K562 (cell line): ENCODE results near the gene FCHO1. TPM values are rescaled to one million over a fixed set of nuclear protein-coding genes. Genes with fewer than 3 reads are reported as not detected.

Experiments
- ARID1B ChIP-seq: fragments of 450-650 bp; IDR thresholded peaks from 2 replicates; pipeline ENCODE4 v1.6.1; 2016; ENCODE audit warnings: antibody characterized with exemption, mild to moderate bottlenecking, inconsistent platforms
- E2F4 ChIP-seq: sonication (generic); formaldehyde crosslinking; IDR thresholded peaks from 2 replicates; pipeline ENCODE4 v1.8.0; 2022; ENCODE audit warnings: mild to moderate bottlenecking, low read depth, missing genetic modification reagents
- EZH2 ChIP-seq: IDR thresholded peaks from 2 replicates; pipeline ENCODE4 v1.6.1; 2012; ENCODE audit warnings: low read depth, mild to moderate bottlenecking, inconsistent platforms, low read length, borderline replicate concordance
- JUNB ChIP-seq: fragments of 450-650 bp; formaldehyde crosslinking; conservative IDR thresholded peaks from 2 replicates; pipeline ENCODE4 v1.4.0; 2020; ENCODE audit warnings: mild to moderate bottlenecking
- LARP7 ChIP-seq: fragments of 450-650 bp; IDR thresholded peaks from 2 replicates; pipeline ENCODE4 v1.6.1; 2016
- NRF1 ChIP-seq, 2 experiments: fragments of 450-650 bp; IDR thresholded peaks in 1 of 2; conservative IDR thresholded peaks in 1 of 2; 2 replicates each; pipeline ENCODE4 v1.6.1; 2014; ENCODE audit warnings: mild to moderate bottlenecking in 2 of 2
- RBFOX2 ChIP-seq: fragments of 200-400 bp; formaldehyde crosslinking; IDR thresholded peaks from 2 replicates; pipeline ENCODE4 v1.6.1; 2017; ENCODE audit warnings: low read depth, mild to moderate bottlenecking, low read length, moderate library complexity
- RBM14 ChIP-seq: fragments of 200-400 bp; formaldehyde crosslinking; IDR thresholded peaks from 2 replicates; pipeline ENCODE4 v1.6.1; 2018; ENCODE audit warnings: low read depth, mild to moderate bottlenecking, low read length, moderate library complexity, borderline replicate concordance; ENCODE audit not compliant: insufficient read depth
- TARDBP ChIP-seq: fragments of 450-650 bp; IDR thresholded peaks from 2 replicates; pipeline ENCODE4 v1.6.1; 2016
- ZBTB40 ChIP-seq, 2 experiments: fragments of 450-650 bp in 1 of 2; sonication (generic) in 1 of 2; formaldehyde crosslinking in 1 of 2; IDR thresholded peaks; 2 replicates each; pipeline versions ENCODE4 v1.7.1 to v1.9.0; 2016 to 2022; ENCODE audit warnings: inconsistent platforms in 1 of 2, mild to moderate bottlenecking in 1 of 2, missing genetic modification reagents in 1 of 2
- ZBTB7A ChIP-seq: IDR thresholded peaks from 2 replicates; pipeline ENCODE4 v1.6.1; 2011; ENCODE audit warnings: low read depth, mild to moderate bottlenecking, low read length, moderate library complexity, borderline replicate concordance; ENCODE audit not compliant: control insufficient read depth
- ZKSCAN1 ChIP-seq: fragments of 150-350 bp; IDR thresholded peaks from 2 replicates; pipeline ENCODE4 v1.6.1; 2016; ENCODE audit warnings: low read depth, low read length
- ZNF436 ChIP-seq: fragments of 250-450, 450-650 bp; sonication (Bioruptor Pico); formaldehyde crosslinking; IDR thresholded peaks from 2 replicates; pipeline ENCODE4 v1.7.0; 2020; ENCODE audit warnings: mild to moderate bottlenecking
- ZNF583 ChIP-seq: fragments of 250-450 bp; sonication (Bioruptor Pico); IDR thresholded peaks from 2 replicates; pipeline ENCODE4 v1.4.0; 2020
- ZNF696 ChIP-seq: fragments of 250-450 bp; sonication (Bioruptor Pico); conservative IDR thresholded peaks from 2 replicates; pipeline ENCODE4 v1.4.0; 2020; ENCODE audit warnings: mild to moderate bottlenecking, moderate library complexity
- polyA plus RNA-seq, 8 experiments: library from polyadenylated mRNA; depleted of rRNA in 4 of 8; stranded (reverse) in 5 of 8; unstranded in 3 of 8; fragments of >200 nt; fragmentation: Nextera tagmentation in 2 of 8; fragmentation: Illumina TruSeq in 1 of 8; extraction: Ambion mirVana in 2 of 8; extraction: Trizol in 1 of 8; gene quantifications; 2 replicates each; pipeline versions ENCODE4 v1.2.1 to v1.2.3, GENCODE V29; 2011 to 2014; ENCODE audit warnings: inconsistent platforms in 1 of 8, missing spikeins in 1 of 8
- total RNA-seq, 7 experiments: library from RNA; depleted of rRNA in 6 of 7; stranded (reverse); fragments of >200 nt in 6 of 7; fragmentation: Illumina TruSeq in 2 of 7; extraction: Trizol in 2 of 7; gene quantifications; 2 replicates each; pipeline versions ENCODE4 v1.2.1 to v1.2.3, GENCODE V29; 2011 to 2021; ENCODE audit warnings: low replicate concordance in 1 of 7
- TF ChIP-seq, protein P1 (sequence below): fragments of 450-650 bp; IDR thresholded peaks from 2 replicates; pipeline ENCODE4 v1.7.0; 2016; ENCODE audit warnings: borderline replicate concordance

FCHO1 gene
- total and polyA plus RNA-seq, 9 of the 15 experiments (the other 6 are each of a cell fraction or from before 2014, with no cell fraction given): 0.21 to 58.9 (median 18.3) TPM

DNA sequence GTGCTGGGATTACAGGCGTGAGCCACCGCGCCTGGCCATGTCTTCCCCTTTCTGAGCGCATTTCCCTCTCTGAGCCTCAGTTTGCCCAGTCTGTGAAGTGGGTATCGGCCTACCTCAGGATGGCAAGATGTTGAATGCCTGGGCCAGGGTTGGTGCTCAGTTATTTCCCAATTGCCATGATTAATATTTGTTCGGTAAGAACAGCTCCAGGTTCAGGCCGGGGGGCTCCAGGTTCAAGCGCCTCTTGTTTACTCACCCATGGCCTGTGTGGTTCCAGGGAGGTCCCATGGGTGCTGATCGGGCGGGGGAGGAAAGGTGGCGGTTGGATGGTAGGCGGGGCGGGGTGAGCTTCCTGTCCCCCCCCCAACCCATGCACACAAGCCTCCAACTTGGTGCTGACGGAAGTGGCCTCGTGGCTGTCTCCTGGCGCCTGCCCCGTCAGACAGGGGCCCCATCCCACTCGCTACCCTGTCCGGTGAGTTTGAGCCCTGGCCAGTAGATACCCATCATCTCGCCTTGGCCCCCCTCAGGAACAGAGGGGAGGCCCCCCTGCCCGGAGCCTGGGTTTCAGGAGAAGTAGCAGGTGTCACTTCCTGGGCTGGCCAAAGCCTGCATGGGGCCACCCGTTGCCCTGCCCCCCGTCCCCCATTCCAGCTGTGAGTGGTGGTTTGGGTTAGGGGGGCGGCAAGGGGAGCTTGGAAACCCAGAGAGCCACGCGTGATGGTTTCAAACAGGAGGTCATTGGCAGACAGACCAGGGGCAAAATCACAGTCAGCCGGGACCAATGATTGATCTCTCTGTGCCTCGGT, at the start of gene FCHO1 (continued):
- no peak for TF ChIP-seq ZKSCAN1
- TF ChIP-seq, protein P1, sequence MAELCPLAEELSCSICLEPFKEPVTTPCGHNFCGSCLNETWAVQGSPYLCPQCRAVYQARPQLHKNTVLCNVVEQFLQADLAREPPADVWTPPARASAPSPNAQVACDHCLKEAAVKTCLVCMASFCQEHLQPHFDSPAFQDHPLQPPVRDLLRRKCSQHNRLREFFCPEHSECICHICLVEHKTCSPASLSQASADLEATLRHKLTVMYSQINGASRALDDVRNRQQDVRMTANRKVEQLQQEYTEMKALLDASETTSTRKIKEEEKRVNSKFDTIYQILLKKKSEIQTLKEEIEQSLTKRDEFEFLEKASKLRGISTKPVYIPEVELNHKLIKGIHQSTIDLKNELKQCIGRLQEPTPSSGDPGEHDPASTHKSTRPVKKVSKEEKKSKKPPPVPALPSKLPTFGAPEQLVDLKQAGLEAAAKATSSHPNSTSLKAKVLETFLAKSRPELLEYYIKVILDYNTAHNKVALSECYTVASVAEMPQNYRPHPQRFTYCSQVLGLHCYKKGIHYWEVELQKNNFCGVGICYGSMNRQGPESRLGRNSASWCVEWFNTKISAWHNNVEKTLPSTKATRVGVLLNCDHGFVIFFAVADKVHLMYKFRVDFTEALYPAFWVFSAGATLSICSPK: no peak
- no peak for TF ChIP-seq E2F4
- TF ChIP-seq TARDBP: peak; percentile 80; the same call in 1 of the 2 replicates
- TF ChIP-seq ZNF583 (CRISPR knock-in tag): no peak
- TF ChIP-seq EZH2: no peak
- TF ChIP-seq LARP7: 0 out of 2 replicates have a peak, but pooled peaks have one; percentile 35
- peak; percentile 33 to 63 for TF ChIP-seq NRF1 (conservative IDR thresholded peaks at IDR 0.05 in 1 of 2, IDR thresholded peaks at IDR 0.05 in 1 of 2)
- TF ChIP-seq RBM14: no peak
- TF ChIP-seq ZBTB7A: peak; percentile 56
- TF ChIP-seq ZBTB40 (IDR thresholded peaks at IDR 0.05): peak; percentile 74
- TF ChIP-seq ZBTB40 (CRISPR knock-in tag; IDR thresholded peaks at IDR 0.05): no peak
- no peak for TF ChIP-seq JUNB
- peak; percentile 55; the same call in 1 of the 2 replicates for TF ChIP-seq ARID1B
- TF ChIP-seq RBFOX2: peak; percentile 91
- TF ChIP-seq ZNF696 (CRISPR knock-in tag): no peak
- no peak for TF ChIP-seq ZNF436 (CRISPR knock-in tag)
